Memory B cell (primary cell): ENCODE data around the gene DOK3.

ENCODE experiments used
- ATAC-seq: fragments of 150-1000 bp; cut with Tn5 transposase; 2 replicates; pipeline ENCODE4 v1.10.0; 2021; ENCODE audit warnings: low read depth, mild to moderate bottlenecking, moderate library complexity
- DNase-seq, 2 donors: peaks; one replicate each; pipeline ENCODE4 v3.0.0; 2022; ENCODE audit warnings: low spot score in 2 of 2
- H3K27ac Mint-ChIP-seq: one replicate; pipeline ENCODE4 v1.8.0; 2022; ENCODE audit warnings: mild to moderate bottlenecking, moderate library complexity, mixed read lengths
- H3K27me3 Mint-ChIP-seq: one replicate; pipeline ENCODE4 v1.8.0; 2022; ENCODE audit warnings: mixed read lengths
- H3K36me3 Mint-ChIP-seq: one replicate; pipeline ENCODE4 v1.8.0; 2022; ENCODE audit warnings: mild to moderate bottlenecking, mixed read lengths
- H3K4me1 Mint-ChIP-seq: one replicate; pipeline ENCODE4 v1.8.0; 2022; ENCODE audit warnings: mixed read lengths
- H3K4me3 Mint-ChIP-seq: one replicate; pipeline ENCODE4 v1.8.0; 2022; ENCODE audit warnings: mild to moderate bottlenecking, moderate library complexity, mixed read lengths
- H3K9me3 Mint-ChIP-seq: one replicate; pipeline ENCODE4 v1.8.0; 2022; ENCODE audit warnings: mixed read lengths

Gene DOK3

GRCh38 chr5:177509381-177509951 lies at the start of gene DOK3:
TSS of gene DOK3 (minus strand) at chr5:177509826. CDS start at chr5:177509540, 286 bp downstream.
- Mint-ChIP-seq H3K9me3 (no peaks in the 10 kb centered on the region), H3K27me3 (no peaks in the 10 kb centered on the region), H3K4me1 (peaks cover 46% of the 10 kb centered on the region), H3K4me3 (peak within 1 kb of the TSS; percentile 96), H3K27ac (peak within 1 kb of the TSS; percentile 95), H3K36me3 (peaks cover 31% of the 10 kb centered on the region)
- DNase-seq (peak in 1 of 2 donors; percentile 58), ATAC-seq (peak; percentile 28)

- peaks cover 11% of the 10 kb centered on the region for H3K4me1 Mint-ChIP-seq
Observed at GRCh38 chr5:177557796-177558195, 48.2 kb upstream of the DOK3 start.

GRCh38 chr5:177557041-177557647 lies 47.5 kb upstream of the DOK3 start:
- Mint-ChIP-seq H3K27me3 (no peaks in the 10 kb centered on the region), H3K9me3 (no peaks in the 10 kb centered on the region), H3K4me1 (peaks cover 16% of the 10 kb centered on the region), H3K36me3 (no peaks in the 10 kb centered on the region), H3K27ac (no peak overlapping the region), H3K4me3 (no peak overlapping the region)
- DNase-seq: no peak
- ATAC-seq: no peak

More at GRCh38 chr5:177557796-177558195, 48.2 kb upstream of the DOK3 start:
- Mint-ChIP-seq H3K27me3 (no peaks in the 10 kb centered on the region), H3K9me3 (no peaks in the 10 kb centered on the region), H3K4me3 (no peak overlapping the region), H3K36me3 (no peaks in the 10 kb centered on the region), H3K27ac (no peak overlapping the region)
- ATAC-seq (no peak), DNase-seq (no peak)

GRCh38 chr5:177555665-177556064 lies 46.0 kb upstream of the DOK3 start:
- H3K27ac Mint-ChIP-seq: no peak overlapping the region

GRCh38 chr5:177555228-177555627 lies 45.6 kb upstream of the DOK3 start:
- ATAC-seq: no peak
- Mint-ChIP-seq H3K27me3 (no peaks in the 10 kb centered on the region), H3K27ac (peak overlapping the region; percentile 80), H3K36me3 (peaks cover 3% of the 10 kb centered on the region), H3K4me3 (no peak overlapping the region), H3K9me3 (no peaks in the 10 kb centered on the region), H3K4me1 (peaks cover 19% of the 10 kb centered on the region)
- no peak for DNase-seq

More at GRCh38 chr5:177555665-177556064, 46.0 kb upstream of the DOK3 start:
- H3K36me3 Mint-ChIP-seq: peaks cover 3% of the 10 kb centered on the region
- DNase-seq (no peak), ATAC-seq (no peak)
- peaks cover 18% of the 10 kb centered on the region for H3K4me1 Mint-ChIP-seq
- no peaks in the 10 kb centered on the region for H3K27me3 Mint-ChIP-seq
- no peaks in the 10 kb centered on the region for H3K9me3 Mint-ChIP-seq
- no peak overlapping the region for H3K4me3 Mint-ChIP-seq

- Mint-ChIP-seq H3K27me3 (no peaks in the 10 kb centered on the region), H3K36me3 (peaks cover 3% of the 10 kb centered on the region), H3K4me1 (peaks cover 21% of the 10 kb centered on the region), H3K4me3 (peak within 1 kb of the TSS; percentile 83), H3K9me3 (no peaks in the 10 kb centered on the region), H3K27ac (peak within 1 kb of the TSS; percentile 80)
- ATAC-seq: peak; percentile 97
- DNase-seq: peak; percentile 91 to 96
Observed at GRCh38 chr5:177554474-177555111, 45.0 kb upstream of the DOK3 start, which contains the start of gene FAM193B. TSS of gene FAM193B (minus strand) at chr5:177554563. CDS start at chr5:177554458, 105 bp downstream.

GRCh38 chr5:177553671-177554429 lies 44.2 kb upstream of the DOK3 start:
- H3K4me3 Mint-ChIP-seq: peak overlapping the region; percentile 31
- H3K27me3 Mint-ChIP-seq: no peaks in the 10 kb centered on the region
- no peaks in the 10 kb centered on the region for H3K9me3 Mint-ChIP-seq
- peak overlapping the region; percentile 80 for H3K27ac Mint-ChIP-seq
- no peak for ATAC-seq
- peaks cover 3% of the 10 kb centered on the region for H3K36me3 Mint-ChIP-seq
- peak in 1 of 2 donors; percentile 51 for DNase-seq
- H3K4me1 Mint-ChIP-seq: peaks cover 22% of the 10 kb centered on the region

GRCh38 chr5:177552839-177553455 lies 43.3 kb upstream of the DOK3 start:
- Mint-ChIP-seq H3K27ac (peak overlapping the region; percentile 70), H3K9me3 (no peaks in the 10 kb centered on the region), H3K4me1 (peaks cover 26% of the 10 kb centered on the region), H3K4me3 (peak overlapping the region; percentile 31), H3K36me3 (peaks cover 3% of the 10 kb centered on the region), H3K27me3 (no peaks in the 10 kb centered on the region)
- ATAC-seq (no peak), DNase-seq (no peak)

GRCh38 chr5:177550122-177550521 lies 40.5 kb upstream of the DOK3 start:
- H3K27me3 Mint-ChIP-seq: no peaks in the 10 kb centered on the region
- DNase-seq: no peak
- ATAC-seq: peak; percentile 18
- H3K4me3 Mint-ChIP-seq: no peak overlapping the region
- H3K9me3 Mint-ChIP-seq: no peaks in the 10 kb centered on the region
- H3K27ac Mint-ChIP-seq: no peak overlapping the region
- H3K36me3 Mint-ChIP-seq: peaks cover 5% of the 10 kb centered on the region
- peaks cover 32% of the 10 kb centered on the region for H3K4me1 Mint-ChIP-seq

- no peak overlapping the region for H3K4me3 Mint-ChIP-seq
- H3K27ac Mint-ChIP-seq: no peak overlapping the region
- DNase-seq: no peak
- peaks cover 27% of the 10 kb centered on the region for H3K4me1 Mint-ChIP-seq
- ATAC-seq: no peak
- H3K36me3 Mint-ChIP-seq: peaks cover 5% of the 10 kb centered on the region
- H3K9me3 Mint-ChIP-seq: no peaks in the 10 kb centered on the region
- H3K27me3 Mint-ChIP-seq: no peaks in the 10 kb centered on the region
Observed at GRCh38 chr5:177548495-177548894, 38.9 kb upstream of the DOK3 start.

- Mint-ChIP-seq H3K27me3 (no peaks in the 10 kb centered on the region), H3K27ac (no peak overlapping the region)
- ATAC-seq: no peak
Observed at GRCh38 chr5:177547736-177548135, 38.1 kb upstream of the DOK3 start.

GRCh38 chr5:177546258-177546741 lies 36.7 kb upstream of the DOK3 start:
- H3K4me1 Mint-ChIP-seq: peaks cover 14% of the 10 kb centered on the region

More at GRCh38 chr5:177547736-177548135, 38.1 kb upstream of the DOK3 start:
- DNase-seq: no peak
- Mint-ChIP-seq H3K4me1 (peaks cover 21% of the 10 kb centered on the region), H3K36me3 (peaks cover 5% of the 10 kb centered on the region), H3K9me3 (no peaks in the 10 kb centered on the region), H3K4me3 (no peak overlapping the region)

GRCh38 chr5:177545487-177546257 lies 36.0 kb upstream of the DOK3 start:
- no peak overlapping the region for H3K4me3 Mint-ChIP-seq
- H3K27ac Mint-ChIP-seq: no peak overlapping the region
- peaks cover 18% of the 10 kb centered on the region for H3K4me1 Mint-ChIP-seq
- peaks cover 12% of the 10 kb centered on the region for H3K36me3 Mint-ChIP-seq
- H3K27me3 Mint-ChIP-seq: no peaks in the 10 kb centered on the region
- no peaks in the 10 kb centered on the region for H3K9me3 Mint-ChIP-seq
- ATAC-seq (no peak), DNase-seq (no peak)

More at GRCh38 chr5:177546258-177546741, 36.7 kb upstream of the DOK3 start:
- peaks cover 9% of the 10 kb centered on the region for H3K36me3 Mint-ChIP-seq
- H3K4me3 Mint-ChIP-seq: no peak overlapping the region
- H3K27me3 Mint-ChIP-seq: no peaks in the 10 kb centered on the region
- ATAC-seq (no peak), DNase-seq (no peak)
- no peaks in the 10 kb centered on the region for H3K9me3 Mint-ChIP-seq
- H3K27ac Mint-ChIP-seq: no peak overlapping the region
